Measurements from ENCODE around the gene CDK17. TPM values are rescaled to one million over a fixed set of nuclear protein-coding genes. Genes with fewer than 3 reads are reported as not detected.

The CDK17 gene
- total and polyA plus RNA-seq, 8 donors: 4.3 to 15.1 (median 8.0) TPM

- intact Hi-C loops (cut with DNase I): no loop called here
- DNase-seq (no peak), FAIRE-seq (no peak), ATAC-seq (no peak)
- H3K27ac ChIP-seq: no peak overlapping the region
- H3K36me3 ChIP-seq: no peaks in the 10 kb centered on the region
- H3K27me3 ChIP-seq: no peaks in the 10 kb centered on the region
- no peak overlapping the region for H3K4me3 ChIP-seq
- 93 to 96% methylated on average over 6 of the region's 6 CpGs for WGBS, 2 donors
- TF ChIP-seq CTCF (IDR thresholded peaks at IDR 0.05): no peak
- H3K9me3 ChIP-seq: no peaks in the 10 kb centered on the region
- no peaks in the 10 kb centered on the region for H3K4me1 ChIP-seq
These were observed 104.6 kb downstream of the CDK17 start for GRCh38 chr12:96295532-96296160.

GRCh38 chr12:96294831-96295230 is 105.4 kb downstream of the CDK17 start:
- Histone ChIP-seq H3K27ac (no peak overlapping the region), H3K4me3 (no peak overlapping the region), H3K27me3 (no peaks in the 10 kb centered on the region), H3K9me3 (no peaks in the 10 kb centered on the region), H3K4me1 (no peaks in the 10 kb centered on the region), H3K36me3 (no peaks in the 10 kb centered on the region)
- ATAC-seq (no peak), DNase-seq (no peak), FAIRE-seq (no peak)
- intact Hi-C loops (cut with DNase I): no loop called here
- WGBS, 2 donors: 80 to 82% methylated on average over 3 of the region's 3 CpGs
- no peak for TF ChIP-seq CTCF (IDR thresholded peaks at IDR 0.05)

GRCh38 chr12:96293093-96293492 is 107.1 kb downstream of the CDK17 start:
- no peak overlapping the region for H3K27ac ChIP-seq
- no peaks in the 10 kb centered on the region for H3K27me3 ChIP-seq
- H3K36me3 ChIP-seq: peaks cover 0 to 10% (median 7%) of the 10 kb centered on the region in 3 donors
- H3K4me1 ChIP-seq: no peaks in the 10 kb centered on the region
- no peak for DNase-seq
- ATAC-seq: no peak
- intact Hi-C loops (cut with DNase I): no loop called here
- no peak for TF ChIP-seq CTCF (IDR thresholded peaks at IDR 0.05)
- no peak for FAIRE-seq
- no peak overlapping the region for H3K4me3 ChIP-seq
- H3K9me3 ChIP-seq: no peaks in the 10 kb centered on the region
- WGBS, 2 donors: 97 to 98% methylated on average over 2 of the region's 2 CpGs

GRCh38 chr12:96289067-96289466 is 111.2 kb downstream of the CDK17 start:
- ATAC-seq (no peak), DNase-seq (no peak), FAIRE-seq (no peak)
- no peak overlapping the region for H3K4me3 ChIP-seq
- no peaks in the 10 kb centered on the region for H3K27me3 ChIP-seq
- 76 to 89% methylated on average over 5 of the region's 5 CpGs for WGBS, 2 donors
- H3K9me3 ChIP-seq: no peaks in the 10 kb centered on the region
- intact Hi-C loops (cut with DNase I): no loop called here
- TF ChIP-seq CTCF (IDR thresholded peaks at IDR 0.05): no peak
- no peaks in the 10 kb centered on the region for H3K4me1 ChIP-seq
- H3K27ac ChIP-seq: no peak overlapping the region
- peaks cover 0 to 28% (median 19%) of the 10 kb centered on the region in 3 donors for H3K36me3 ChIP-seq

GRCh38 chr12:96285158-96285557 is 115.1 kb downstream of the CDK17 start:
- Histone ChIP-seq H3K27me3 (no peaks in the 10 kb centered on the region), H3K36me3 (peaks cover 0 to 32% (median 23%) of the 10 kb centered on the region in 3 donors), H3K4me3 (no peak overlapping the region), H3K4me1 (no peaks in the 10 kb centered on the region), H3K27ac (no peak overlapping the region), H3K9me3 (no peaks in the 10 kb centered on the region)
- ATAC-seq: no peak
- intact Hi-C loops (cut with DNase I): no loop called here
- no peak for FAIRE-seq
- TF ChIP-seq CTCF (IDR thresholded peaks at IDR 0.05): no peak
- no peak for DNase-seq
